HepG2 (cell line): ENCODE results near the gene PSMC1. TPM values are rescaled to one million over a fixed set of nuclear protein-coding genes. Genes with fewer than 3 reads are reported as not detected.

Experiments
- ATAC-seq: fragments of 200-7000 bp; cut with Tn5 transposase; 3 replicates; pipeline ENCODE4 v1.9.1; 2020; ENCODE audit warnings: mild to moderate bottlenecking, moderate library complexity
- BruUV-seq: library from RNA; stranded (reverse); fragments of 400-500 nt; replicated peaks from 2 replicates; lab custom pipeline; 2021; lab: Mats Ljungman, UMichigan
- CTCF ChIA-PET: fragments of 300-600 bp; formaldehyde crosslinking; extraction: SDS; loops from one replicate; lab custom pipeline; 2021; ENCODE audit warnings: low total read pairs, inconsistent platforms, low intra/inter-chr PET ratio; lab: Yijun Ruan, JAX
- POLR2A ChIA-PET: fragments of 350-600 bp; sonication (Branson Sonifier 250); formaldehyde crosslinking; loops from one replicate; lab custom pipeline; 2020; ENCODE audit warnings: antibody characterized with exemption, inconsistent platforms; lab: Yijun Ruan, JAX
- DNase-seq: peaks from one replicate; pipeline ENCODE4 v3.0.0-alpha.2; 2015; ENCODE audit warnings: low spot score
- FAIRE-seq: peaks from 3 replicates; lab custom pipeline; 2011; peaks lifted over from hg19 to GRCh38; lab: Jason Lieb, UNC
- H2AFZ ChIP-seq: one replicate; pipeline ENCODE4 v1.6.1; 2011; ENCODE audit warnings: low read length, inconsistent platforms
- H3K27ac ChIP-seq: fragments of 300-600 bp; 3 replicates; pipeline ENCODE4 v1.8.0; 2011; ENCODE audit warnings: mixed run types, mild to moderate bottlenecking, mixed read lengths, low read length, inconsistent platforms; ENCODE audit not compliant: insufficient read depth; ENCODE audit errors: extremely low read length
- H3K27me3 ChIP-seq, 2 experiments: fragments of 200-600 bp in 1 of 2; 2 replicates in 1 of 2; 3 replicates in 1 of 2; pipeline versions ENCODE4 v1.6.0 to v1.8.0; 2011; ENCODE audit warnings: low read length in 2 of 2, mild to moderate bottlenecking in 2 of 2, moderate library complexity in 2 of 2, inconsistent platforms in 1 of 2; ENCODE audit not compliant: insufficient read depth in 2 of 2, control insufficient read depth in 1 of 2
- H3K36me3 ChIP-seq, 2 experiments: fragments of 200-600 bp in 1 of 2; replicated peaks in 1 of 2; 2 replicates in 1 of 2; 3 replicates in 1 of 2; pipeline versions ENCODE4 v1.5.1 to v1.8.0; 2011; ENCODE audit warnings: low read length in 2 of 2, inconsistent platforms in 1 of 2; ENCODE audit not compliant: insufficient read depth in 2 of 2, control insufficient read depth in 1 of 2
- H3K4me1 ChIP-seq: 2 replicates; pipeline ENCODE4 v1.5.1; 2012; ENCODE audit warnings: low read length, inconsistent platforms; ENCODE audit not compliant: insufficient read depth
- H3K4me2 ChIP-seq: 2 replicates; pipeline ENCODE4 v1.6.0; 2011; ENCODE audit warnings: low read depth, low read length, inconsistent platforms
- H3K4me3 ChIP-seq, 3 experiments: fragments of 200-600 bp in 1 of 3; sonication (generic), shearing (Covaris generic) in 1 of 3; replicated peaks in 1 of 3; 2 replicates each; pipeline ENCODE4 v1.5.1; 2011 to 2016; ENCODE audit warnings: low read length in 3 of 3, inconsistent platforms in 2 of 3, low read depth in 2 of 3, mild to moderate bottlenecking in 2 of 3, control low read depth in 1 of 3, mixed read lengths in 1 of 3; ENCODE audit not compliant: insufficient read depth in 1 of 3
- H3K79me2 ChIP-seq: one replicate; pipeline ENCODE4 v1.6.1; 2011; ENCODE audit warnings: low read length, inconsistent platforms; ENCODE audit not compliant: insufficient read depth
- H3K9ac ChIP-seq: 2 replicates; pipeline ENCODE4 v1.6.0; 2011; ENCODE audit warnings: mild to moderate bottlenecking, low read depth, low read length, inconsistent platforms; ENCODE audit not compliant: insufficient read depth
- H3K9me3 ChIP-seq: 2 replicates; pipeline ENCODE4 v1.5.1; 2012; ENCODE audit warnings: mild to moderate bottlenecking, low read length
- H4K20me1 ChIP-seq: 2 replicates; pipeline ENCODE4 v1.6.0; 2011; ENCODE audit warnings: inconsistent platforms, mild to moderate bottlenecking, low read length, moderate library complexity; ENCODE audit not compliant: insufficient read depth
- BHLHE40 ChIP-seq: IDR thresholded peaks from 2 replicates; pipeline ENCODE4 v1.6.1; 2011; ENCODE audit warnings: low read length, improper control_type of control experiment
- CEBPG ChIP-seq: IDR thresholded peaks from 2 replicates; pipeline ENCODE4 v1.6.1; 2016
- CREM ChIP-seq, 2 experiments: sonication (generic) in 1 of 2; formaldehyde crosslinking in 1 of 2; IDR thresholded peaks; 2 replicates each; pipeline versions ENCODE4 v1.4.0 to v1.6.1; 2016 to 2020; ENCODE audit warnings: antibody characterized with exemption in 1 of 2, mild to moderate bottlenecking in 1 of 2, missing genetic modification reagents in 1 of 2
- GATAD2A ChIP-seq: IDR thresholded peaks from 2 replicates; pipeline ENCODE4 v1.6.1; 2016
- MTA1 ChIP-seq: sonication (generic); formaldehyde crosslinking; IDR thresholded peaks from 2 replicates; pipeline ENCODE4 v1.4.0; 2020; ENCODE audit warnings: missing genetic modification reagents, mild to moderate bottlenecking, borderline replicate concordance
- NFKB2 ChIP-seq: sonication (generic); formaldehyde crosslinking; IDR thresholded peaks from 2 replicates; pipeline ENCODE4 v1.4.0; 2020; ENCODE audit warnings: missing genetic modification reagents, borderline replicate concordance
- NONO ChIP-seq, 2 experiments: fragments of 450-650 bp in 1 of 2; sonication (generic) in 1 of 2; formaldehyde crosslinking in 1 of 2; IDR thresholded peaks in 1 of 2; conservative IDR thresholded peaks in 1 of 2; 2 replicates each; pipeline versions ENCODE4 v1.6.1 to v1.8.0; 2017 to 2022; ENCODE audit warnings: mild to moderate bottlenecking in 1 of 2, missing genetic modification reagents in 1 of 2, moderate library complexity in 1 of 2
- PCBP2 ChIP-seq: fragments of 200-400 bp; formaldehyde crosslinking; optimal IDR thresholded peaks from 2 replicates; pipeline ENCODE3; 2018; ENCODE audit warnings: low read length, low read depth; ENCODE audit not compliant: poor library complexity, severe bottlenecking
- POLR2A ChIP-seq, 2 experiments: IDR thresholded peaks; 2 replicates each; pipeline ENCODE4 v1.6.1; 2011; ENCODE audit warnings: low read depth in 2 of 2, low read length in 2 of 2, mild to moderate bottlenecking in 1 of 2, moderate library complexity in 1 of 2; ENCODE audit not compliant: insufficient read depth in 1 of 2
- SALL1 ChIP-seq: sonication (generic); formaldehyde crosslinking; IDR thresholded peaks from 2 replicates; pipeline ENCODE4 v1.8.0; 2022; ENCODE audit warnings: mild to moderate bottlenecking, missing genetic modification reagents
- SOX13 ChIP-seq, 3 experiments: fragments of 450-650 bp in 1 of 3; sonication (generic) in 1 of 3; formaldehyde crosslinking in 1 of 3; IDR thresholded peaks in 2 of 3; conservative IDR thresholded peaks in 1 of 3; 2 replicates each; pipeline versions ENCODE4 v1.5.0 to v1.6.1; 2016 to 2020; ENCODE audit warnings: antibody characterized with exemption in 1 of 3, mild to moderate bottlenecking in 1 of 3, missing compliant biosample characterization in 1 of 3, missing genetic modification reagents in 1 of 3, moderate library complexity in 1 of 3
- STAT5B ChIP-seq: sonication (generic); formaldehyde crosslinking; IDR thresholded peaks from 2 replicates; pipeline ENCODE4 v1.4.0; 2020; ENCODE audit warnings: missing genetic modification reagents
- TFE3 ChIP-seq: IDR thresholded peaks from 2 replicates; pipeline ENCODE4 v1.6.1; 2016
- ZEB1 ChIP-seq: IDR thresholded peaks from 2 replicates; pipeline ENCODE4 v1.6.1; 2012; ENCODE audit warnings: mild to moderate bottlenecking, low read depth, inconsistent platforms; ENCODE audit not compliant: insufficient replicate concordance
- ZFAT ChIP-seq: sonication (generic); formaldehyde crosslinking; conservative IDR thresholded peaks from 2 replicates; pipeline ENCODE4 v1.8.1; 2023; ENCODE audit warnings: missing genetic modification reagents, inconsistent platforms
- ZHX1 ChIP-seq: sonication (generic); formaldehyde crosslinking; IDR thresholded peaks from 2 replicates; pipeline ENCODE4 v1.8.1; 2022; ENCODE audit warnings: low read depth, mild to moderate bottlenecking, missing genetic modification reagents
- ZNF232 ChIP-seq: sonication (generic); formaldehyde crosslinking; IDR thresholded peaks from 2 replicates; pipeline ENCODE4 v1.4.0; 2020; ENCODE audit warnings: missing genetic modification reagents, borderline replicate concordance
- ZNF451 ChIP-seq: sonication (generic); formaldehyde crosslinking; IDR thresholded peaks from 2 replicates; pipeline ENCODE4 v1.5.0; 2020; ENCODE audit warnings: mild to moderate bottlenecking, missing genetic modification reagents
- ZNF556 ChIP-seq: sonication (generic); formaldehyde crosslinking; IDR thresholded peaks from 2 replicates; pipeline ENCODE4 v1.4.0; 2020; ENCODE audit warnings: mild to moderate bottlenecking, missing genetic modification reagents, borderline replicate concordance
- ZNF724P ChIP-seq: sonication (generic); formaldehyde crosslinking; IDR thresholded peaks from 2 replicates; pipeline ENCODE4 v1.8.0; 2022; ENCODE audit warnings: missing genetic modification reagents, borderline replicate concordance
- ZNF737 ChIP-seq: sonication (generic); formaldehyde crosslinking; IDR thresholded peaks from 2 replicates; pipeline ENCODE4 v1.5.0; 2020; ENCODE audit warnings: missing genetic modification reagents, mild to moderate bottlenecking, borderline replicate concordance
- WGBS: methylation state at CpG from one replicate; pipeline ENCODE4 v1.1.6; 2017; ENCODE audit warnings: low lambda C conversion rate; 5-methylcytosine and 5-hydroxymethylcytosine counted together
- in situ Hi-C: cut with HindIII; loops from 2 replicates; pipeline ENCODE4 v1.10.0; 2017; ENCODE audit warnings: low pct_unique_long_range_greater_than_20kb; ENCODE audit not compliant: extremely low pct_ligation_motif_present
- intact Hi-C: fragments of 100-400 bp; cut with micrococcal nuclease; formaldehyde crosslinking; loops from one replicate; pipeline ENCODE4 v1.10.0; 2022; ENCODE audit not compliant: unreplicated experiment
- polyA plus RNA-seq, 8 experiments: library from polyadenylated mRNA; depleted of rRNA in 3 of 8; stranded (reverse) in 7 of 8; unstranded in 1 of 8; fragments of >200 nt; fragmentation: Illumina TruSeq in 4 of 8; extraction: Trizol in 4 of 8; gene quantifications; 2 replicates each; pipeline versions ENCODE4 v1.2.1 to v1.2.3, GENCODE V29; 2011 to 2016; ENCODE audit warnings: low read depth in 4 of 8, missing spikeins in 1 of 8, mixed read lengths in 1 of 8; ENCODE audit not compliant: insufficient read depth in 1 of 8
- total RNA-seq, 5 experiments: library from RNA; depleted of rRNA; stranded (reverse); fragments of >200 nt; fragmentation: Illumina TruSeq; extraction: Trizol; gene quantifications; 2 replicates each; pipeline ENCODE4 v1.2.3, GENCODE V29; 2016; ENCODE audit warnings: low read depth in 1 of 5

Gene PSMC1
- total and polyA plus RNA-seq, 2 of the 13 experiments (the other 11 are each of a cell fraction or from before 2014, with no cell fraction given) = 48.6 to 167 TPM

GRCh38 chr14:90305176-90305601 is 48.8 kb downstream of the PSMC1 start:
- DNase-seq = peak; percentile 58
- H3K36me3 ChIP-seq = peaks cover 11 to 22% of the 10 kb centered on the region in 2 experiments
- no peaks in the 10 kb centered on the region for H3K79me2 ChIP-seq
- H3K9me3 ChIP-seq = no peaks in the 10 kb centered on the region
- POLR2A ChIA-PET = no interaction called here
- no peaks in the 10 kb centered on the region for H4K20me1 ChIP-seq
- no peak overlapping the region for H2AFZ ChIP-seq
- no TSS peak for BruUV-seq
- peak overlapping the region; percentile 29 for H3K27ac ChIP-seq
- H3K27me3 ChIP-seq = no peaks in the 10 kb centered on the region
- peak; percentile 69 for ATAC-seq
- FAIRE-seq = peak; percentile 21
- H3K9ac ChIP-seq = no peak overlapping the region
- H3K4me2 ChIP-seq = peak overlapping the region; percentile 36
- H3K4me1 ChIP-seq = peaks cover 55% of the 10 kb centered on the region
- in situ Hi-C loops = loop anchor here (10.0 kb wide), 1 partner anchor 210 kb away; no protein-coding TSS in a partner anchor
- WGBS = 35% methylated on average over 4 of the region's 4 CpGs
- no peak overlapping the region for H3K4me3 ChIP-seq
- CTCF ChIA-PET = no interaction called here
- intact Hi-C loops = no loop called here
- TF ChIP-seq SOX13 (IDR thresholded peaks at IDR 0.05) = peak; percentile 59
- peak in 1 of 2 experiments; percentile 86; a peak in 2 of 4 replicates for TF ChIP-seq SOX13 (CRISPR knock-in tag; conservative IDR thresholded peaks at IDR 0.05 in 1 of 2, IDR thresholded peaks at IDR 0.05 in 1 of 2)
- TF ChIP-seq ZNF737 (CRISPR knock-in tag) = no peak
- TF ChIP-seq POLR2A (IDR thresholded peaks at IDR 0.05; ENCODE audit: insufficient read depth in 1 of 2, low read depth in 2 of 2, low read length in 2 of 2) = no peak
- TF ChIP-seq BHLHE40 = 0 out of 2 replicates have a peak, but pooled peaks have one; percentile 38
- no peak for TF ChIP-seq ZNF556 (CRISPR knock-in tag)
- TF ChIP-seq SALL1 (CRISPR knock-in tag) = no peak
- TF ChIP-seq CREM (IDR thresholded peaks at IDR 0.05) = peak; percentile 26
- TF ChIP-seq CREM (CRISPR knock-in tag; IDR thresholded peaks at IDR 0.05) = no peak
- TF ChIP-seq ZEB1 = no peak
- no peak for TF ChIP-seq MTA1 (CRISPR knock-in tag)
- TF ChIP-seq PCBP2 = no peak
- TF ChIP-seq NONO (IDR thresholded peaks at IDR 0.05) = no peak
- no peak for TF ChIP-seq NONO (CRISPR knock-in tag; conservative IDR thresholded peaks at IDR 0.05)
- no peak for TF ChIP-seq ZHX1
- no peak for TF ChIP-seq ZNF724P
- peak; percentile 40; the same call in 1 of the 2 replicates for TF ChIP-seq TFE3 (CRISPR knock-in tag)
- TF ChIP-seq ZFAT (CRISPR knock-in tag) = no peak
- TF ChIP-seq ZNF451 (CRISPR knock-in tag) = no peak
- 0 out of 2 replicates have a peak, but pooled peaks have one; percentile 14 for TF ChIP-seq CEBPG (CRISPR knock-in tag)
- TF ChIP-seq GATAD2A (CRISPR knock-in tag) = peak; percentile 68
- TF ChIP-seq STAT5B (CRISPR knock-in tag) = no peak
- no peak for TF ChIP-seq NFKB2 (CRISPR knock-in tag)
- TF ChIP-seq ZNF232 (CRISPR knock-in tag) = no peak
